Effector CD8-positive, alpha-beta T cell (primary cell): ENCODE measurements around the gene NBPF9.
"Not testable (repeated sequence)": the region's sequence is repeated elsewhere in the genome, so short reads cannot be mapped to it uniquely, and the experiment has no call there.

ENCODE experiments used
- DNase-seq: peaks from one replicate; lab custom pipeline; 2025; lab: John Stamatoyannopoulos, UW
- total RNA-seq, 4 experiments: gene quantifications; one replicate each; lab custom pipeline; 2026; lab: John Stamatoyannopoulos, UW

NBPF9 gene, protein sequence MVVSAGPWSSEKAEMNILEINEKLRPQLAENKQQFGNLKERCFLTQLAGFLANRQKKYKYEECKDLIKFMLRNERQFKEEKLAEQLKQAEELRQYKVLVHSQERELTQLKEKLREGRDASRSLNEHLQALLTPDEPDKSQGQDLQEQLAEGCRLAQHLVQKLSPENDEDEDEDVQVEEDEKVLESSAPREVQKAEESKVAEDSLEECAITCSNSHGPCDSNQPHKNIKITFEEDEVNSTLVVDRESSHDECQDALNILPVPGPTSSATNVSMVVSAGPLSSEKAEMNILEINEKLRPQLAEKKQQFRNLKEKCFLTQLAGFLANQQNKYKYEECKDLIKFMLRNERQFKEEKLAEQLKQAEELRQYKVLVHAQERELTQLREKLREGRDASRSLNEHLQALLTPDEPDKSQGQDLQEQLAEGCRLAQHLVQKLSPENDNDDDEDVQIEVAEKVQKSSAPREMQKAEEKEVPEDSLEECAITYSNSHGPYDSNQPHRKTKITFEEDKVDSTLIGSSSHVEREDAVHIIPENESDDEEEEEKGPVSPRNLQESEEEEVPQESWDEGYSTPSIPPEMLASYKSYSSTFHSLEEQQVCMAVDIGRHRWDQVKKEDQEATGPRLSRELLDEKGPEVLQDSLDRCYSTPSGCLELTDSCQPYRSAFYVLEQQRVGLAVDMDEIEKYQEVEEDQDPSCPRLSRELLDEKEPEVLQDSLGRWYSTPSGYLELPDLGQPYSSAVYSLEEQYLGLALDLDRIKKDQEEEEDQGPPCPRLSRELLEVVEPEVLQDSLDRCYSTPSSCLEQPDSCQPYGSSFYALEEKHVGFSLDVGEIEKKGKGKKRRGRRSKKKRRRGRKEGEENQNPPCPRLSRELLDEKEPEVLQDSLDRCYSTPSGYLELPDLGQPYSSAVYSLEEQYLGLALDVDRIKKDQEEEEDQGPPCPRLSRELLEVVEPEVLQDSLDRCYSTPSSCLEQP (N-terminal part only)
- 11.2 to 80.2 (median 15.8) reads per million in 4 experiments for total RNA-seq

DNA sequence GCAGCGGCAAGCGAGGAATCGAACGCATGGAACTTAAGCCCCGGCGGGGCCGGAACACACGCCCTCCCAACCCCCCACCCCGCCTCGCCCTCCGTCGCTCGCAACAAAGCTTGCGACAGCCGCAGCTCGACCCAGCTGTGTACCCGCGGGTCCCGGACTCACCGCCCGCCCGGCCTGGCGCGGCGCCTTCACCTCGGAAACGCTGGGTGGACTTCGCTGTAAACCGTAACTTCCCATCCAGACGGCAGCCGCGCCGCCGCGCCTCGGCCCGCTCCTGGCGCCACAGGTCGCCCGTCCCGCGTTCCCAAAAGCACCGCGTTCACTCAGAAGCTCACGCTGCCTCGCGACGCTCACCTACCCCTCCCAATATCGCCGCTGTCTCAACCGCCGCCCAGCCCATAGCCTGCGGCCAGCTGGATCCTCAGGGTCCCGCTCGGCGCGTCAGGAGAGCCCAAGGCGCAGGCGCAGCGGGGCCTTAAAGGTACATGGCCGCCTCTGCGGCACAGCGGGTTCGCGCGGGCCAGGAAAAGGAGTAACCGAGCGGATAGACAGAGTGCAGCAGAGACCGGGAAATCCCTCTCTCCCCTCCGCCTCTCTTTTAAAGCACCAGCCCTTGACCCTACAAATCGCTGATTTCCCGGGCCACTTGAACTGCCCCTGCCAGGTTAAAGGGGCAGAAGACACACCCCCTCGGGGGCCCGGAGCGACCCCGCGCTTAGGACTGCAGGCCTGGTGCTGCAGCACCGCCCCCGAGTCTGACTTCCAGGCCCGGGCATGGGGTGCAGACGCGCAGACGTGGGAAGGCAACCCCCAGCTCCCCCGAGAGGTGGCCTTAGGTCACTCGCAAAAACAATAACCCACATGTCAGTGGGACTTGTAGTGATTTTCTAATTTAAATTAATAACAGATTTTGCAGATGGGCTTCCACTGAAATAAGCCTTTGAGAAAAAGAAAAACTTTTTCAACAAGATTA lies at the start of gene NBPF9:
Gene NBPF9 (minus strand): TSS at position 443 of the 973 bp plus-strand sequence. CDS start 21,412 bp downstream, outside the sequence.
- DNase-seq = peak; percentile 3

DNA sequence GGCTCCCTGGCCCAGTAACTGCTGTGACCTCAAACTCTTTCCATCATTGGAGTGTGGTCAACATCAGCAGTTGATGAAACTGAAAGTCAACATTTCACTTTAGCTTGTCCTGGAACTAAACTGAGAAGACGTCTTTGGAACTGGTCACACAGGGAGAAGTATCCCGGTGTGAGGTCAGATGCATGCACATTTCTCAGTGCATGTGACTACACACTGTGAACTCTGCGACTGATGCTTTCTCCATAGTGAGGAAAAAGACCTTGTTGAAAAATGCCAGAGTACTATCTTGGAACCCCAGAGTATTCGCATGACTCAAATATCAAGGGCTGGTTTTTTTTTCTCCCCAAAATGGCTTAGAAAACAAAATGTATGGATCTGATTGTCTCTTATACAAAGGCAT lies 46.6 kb upstream of the NBPF9 start:
- DNase-seq = not testable (repeated sequence)

DNA sequence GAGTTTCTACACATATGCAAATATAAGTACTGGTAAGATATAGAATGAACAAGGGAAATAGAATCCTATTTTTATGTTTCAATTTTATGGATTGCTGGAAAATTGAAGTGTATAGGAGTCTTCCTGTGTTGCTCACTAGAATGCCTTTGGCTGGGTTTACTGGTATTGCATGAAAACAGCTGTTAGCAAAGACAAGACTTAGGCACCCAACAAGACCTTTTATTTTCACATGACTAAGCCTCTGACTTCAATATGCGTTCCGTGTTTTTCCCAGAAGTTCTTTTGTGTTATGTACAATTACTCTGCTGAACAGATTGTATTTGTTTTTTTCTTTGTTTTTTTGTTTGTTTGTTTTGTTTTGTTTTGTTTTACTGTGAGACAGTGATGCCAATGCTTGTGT lies 34.2 kb upstream of the NBPF9 start:
- not testable (repeated sequence) for DNase-seq

DNA sequence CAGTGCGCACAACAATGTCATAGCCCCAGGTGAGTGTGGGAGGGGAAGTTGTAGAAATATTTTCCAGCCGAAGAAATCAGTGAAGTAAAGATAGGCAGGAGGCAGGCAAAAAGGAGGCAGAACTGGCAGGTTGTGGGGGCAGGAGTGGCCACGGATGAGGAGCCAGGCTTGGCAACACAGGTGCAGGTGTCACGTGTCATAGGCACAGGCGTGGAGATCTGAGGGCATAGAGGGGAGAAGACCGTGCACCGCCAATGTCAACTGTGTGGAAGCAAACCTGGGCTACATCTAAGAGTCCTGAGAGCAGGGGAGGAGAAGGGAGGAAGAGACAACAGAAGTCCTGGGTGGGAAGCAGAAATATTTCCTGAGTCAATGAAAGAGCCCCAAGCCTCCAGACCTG lies 27.6 kb upstream of the NBPF9 start:
- not testable (repeated sequence) for DNase-seq

DNA sequence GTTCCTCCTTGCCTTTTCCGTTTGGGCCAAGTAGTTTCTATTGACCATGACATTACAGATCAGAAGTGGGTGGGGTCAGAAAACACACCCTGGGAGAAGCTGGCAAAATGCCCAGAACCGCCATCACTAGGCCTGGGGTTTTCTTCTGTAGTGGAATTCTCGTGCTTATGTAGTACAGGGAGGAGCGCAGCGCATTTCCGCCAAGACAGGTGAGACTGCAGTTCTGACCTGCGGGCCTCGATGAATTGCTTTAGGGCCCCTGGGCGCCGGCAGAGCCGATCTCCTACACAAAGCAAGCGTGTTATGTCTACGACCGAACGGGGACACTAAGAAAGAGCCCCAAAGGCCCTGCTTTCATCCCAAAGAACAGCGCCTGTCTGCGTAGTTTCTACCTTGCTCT lies 25.9 kb upstream of the NBPF9 start:
- not testable (repeated sequence) for DNase-seq

DNA sequence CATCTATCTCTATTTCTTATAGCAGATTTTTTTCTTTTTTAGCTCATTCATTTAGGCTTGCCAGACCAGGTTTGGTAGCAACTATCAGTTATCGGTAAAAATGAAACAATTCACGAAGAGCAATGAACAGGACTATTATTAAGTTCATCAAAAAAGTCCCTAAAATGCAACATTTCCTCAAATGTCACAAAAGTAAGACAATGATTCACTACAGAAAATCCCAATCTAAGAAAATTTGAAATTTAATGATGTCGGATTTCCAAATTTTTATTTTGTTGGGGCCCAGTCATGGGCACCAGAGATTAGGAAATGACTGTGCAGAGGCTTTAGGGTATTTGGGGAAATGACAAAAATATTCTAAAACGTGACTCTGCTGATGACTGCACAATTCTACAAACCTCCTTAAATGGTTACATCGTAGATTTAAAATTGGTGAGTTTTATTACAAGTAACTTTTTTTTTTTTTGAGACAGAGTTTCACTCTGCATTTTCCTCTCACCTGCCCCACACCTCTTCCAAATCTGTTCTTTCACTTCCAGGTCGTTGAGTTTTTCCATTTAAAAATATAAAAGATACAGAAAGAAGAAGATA lies 23.3 kb upstream of the NBPF9 start:
- not testable (repeated sequence) for DNase-seq

DNA sequence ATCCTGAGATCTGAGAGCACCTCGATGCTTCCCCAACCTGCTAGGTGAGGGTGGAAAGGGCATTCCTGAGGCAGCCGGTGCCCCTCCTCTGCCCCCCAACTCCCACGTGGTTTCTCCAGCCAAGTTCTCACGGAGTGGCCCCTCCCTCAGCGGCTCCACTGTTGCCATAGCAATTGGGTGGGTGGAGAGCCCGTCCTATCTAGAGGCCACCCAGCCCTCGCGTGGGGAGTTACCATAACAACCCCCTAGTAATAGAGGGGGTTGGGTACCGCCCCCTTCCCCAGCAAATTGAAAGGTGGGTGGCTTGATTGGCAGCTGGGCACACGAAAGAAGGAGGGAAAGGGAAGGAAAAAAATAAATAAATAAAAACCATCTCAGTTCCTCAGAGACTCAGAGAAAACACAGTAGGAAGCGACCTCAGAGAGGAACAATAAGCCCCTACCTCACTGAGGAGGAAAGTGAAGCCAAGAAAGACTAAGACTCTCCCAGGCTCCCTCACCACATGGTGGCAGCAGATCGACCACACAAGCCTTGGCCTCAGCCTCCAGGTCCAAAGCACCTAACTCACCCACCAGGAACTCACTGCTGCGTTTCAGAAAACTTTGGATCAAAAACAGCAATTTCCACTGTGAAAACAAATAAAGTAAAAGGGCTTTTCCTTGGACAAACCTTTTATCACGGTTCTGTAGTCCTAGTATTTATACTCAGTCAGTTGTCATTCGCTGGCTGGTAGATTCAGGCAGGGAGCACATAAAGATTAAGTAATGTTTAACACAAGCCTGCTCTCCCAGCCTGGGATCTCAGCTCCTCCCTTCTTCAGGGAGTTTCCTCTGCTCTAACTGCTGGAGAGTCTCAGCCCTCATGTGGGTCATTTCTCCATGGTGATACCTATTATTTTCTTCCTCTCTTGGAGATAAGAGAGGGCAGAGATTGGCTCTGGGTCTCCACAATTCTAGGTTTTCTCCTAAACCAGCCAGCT lies 20.9 kb upstream of the NBPF9 start:
- not testable (repeated sequence) for DNase-seq

DNA sequence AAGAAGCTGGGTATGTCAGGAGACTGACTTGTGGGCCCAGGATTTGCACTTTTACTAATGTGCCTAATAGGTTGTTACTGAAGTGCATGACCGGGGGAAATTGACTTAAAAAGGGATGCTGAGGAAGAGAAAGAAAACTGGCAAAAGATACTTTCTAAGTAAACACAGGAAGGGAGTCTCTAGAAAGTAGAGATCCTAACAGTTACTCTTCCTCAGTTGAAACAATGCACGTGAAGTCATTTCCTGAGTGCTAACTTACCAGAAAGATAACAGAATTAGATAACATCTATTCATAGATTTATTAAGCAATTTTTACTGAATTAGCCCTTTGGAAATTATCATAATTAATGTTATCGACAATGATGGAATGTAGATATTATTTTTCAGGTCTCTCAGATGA lies 9.5 kb upstream of the NBPF9 start:
- not testable (repeated sequence) for DNase-seq

DNA sequence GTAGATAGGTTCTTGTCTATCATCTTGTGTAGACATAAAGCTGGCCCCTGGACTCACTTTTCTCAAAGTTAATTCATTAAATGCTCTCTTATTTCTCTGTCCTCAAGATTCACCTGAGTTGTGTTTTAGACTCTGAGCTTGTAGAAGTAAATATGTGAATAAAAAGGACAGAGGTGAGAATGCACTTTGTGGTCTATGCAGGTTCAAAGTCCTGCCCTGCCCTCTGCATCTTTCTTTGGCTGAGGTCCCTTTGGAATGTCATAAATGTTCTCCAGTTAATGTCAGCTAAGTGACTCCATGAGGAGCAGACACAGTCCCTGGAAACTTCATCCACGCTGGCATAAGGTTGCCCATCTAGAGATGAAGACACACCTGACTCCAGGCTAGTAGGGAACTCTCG lies 7.0 kb upstream of the NBPF9 start:
- not testable (repeated sequence) for DNase-seq

DNA sequence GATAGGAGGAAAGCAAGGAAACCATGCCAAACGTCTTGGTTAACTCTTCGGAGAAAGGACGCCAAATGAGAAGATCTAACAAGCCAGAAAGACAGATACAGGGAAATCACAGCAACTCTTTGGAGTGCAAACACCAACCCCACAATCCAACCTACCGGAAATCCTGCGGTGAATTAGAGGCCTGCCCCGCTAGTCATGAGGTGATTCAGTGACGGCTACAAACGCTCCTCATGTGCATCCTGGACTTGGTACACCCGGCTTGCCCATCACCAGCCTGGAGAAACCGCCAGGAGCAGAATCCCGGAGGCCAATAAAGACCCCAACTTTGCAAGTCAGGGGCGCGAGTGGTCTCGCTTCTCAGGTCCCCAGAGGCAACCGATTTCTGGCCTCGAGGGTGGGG lies 777 bp downstream of the NBPF9 start:
- not testable (repeated sequence) for DNase-seq

DNA sequence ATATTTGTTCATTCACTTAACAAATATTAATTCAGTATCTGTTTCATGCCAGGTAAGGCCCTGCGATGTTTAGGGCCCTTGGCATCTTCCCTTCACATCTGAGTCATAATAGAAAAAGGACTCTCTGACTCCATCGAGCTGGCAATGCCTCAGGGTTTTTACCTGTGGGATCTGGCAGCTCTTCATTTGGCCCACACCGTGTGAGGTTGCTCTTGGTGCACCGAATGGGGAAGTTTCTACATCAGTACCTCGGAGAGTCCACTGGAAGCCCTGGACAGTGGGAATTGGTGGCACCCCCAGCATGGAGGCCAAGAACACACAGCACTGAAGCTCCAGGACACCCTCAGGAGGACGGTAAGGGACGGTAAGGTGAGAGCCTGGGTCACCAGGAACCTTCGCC lies 5.1 kb downstream of the NBPF9 start:
- DNase-seq = not testable (repeated sequence)

DNA sequence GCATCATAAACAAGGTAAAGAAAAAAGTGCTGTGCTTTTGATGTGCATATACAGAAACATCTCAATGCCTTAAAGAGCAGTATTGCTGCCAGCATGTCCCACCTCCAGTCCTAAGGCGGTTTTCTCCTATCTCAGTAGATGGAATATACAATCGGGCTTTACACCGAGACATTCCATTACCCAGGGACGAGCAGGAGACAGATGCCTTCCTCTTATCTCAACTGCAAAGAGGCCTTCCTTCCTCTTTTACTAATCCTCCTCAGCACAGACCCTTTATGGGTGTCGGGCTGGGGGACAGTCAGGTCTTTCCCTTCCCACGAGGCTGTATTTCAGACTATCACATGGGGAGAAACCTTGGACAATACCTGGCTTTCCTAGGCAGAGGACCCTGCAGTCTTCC lies 10.2 kb downstream of the NBPF9 start:
- not testable (repeated sequence) for DNase-seq

DNA sequence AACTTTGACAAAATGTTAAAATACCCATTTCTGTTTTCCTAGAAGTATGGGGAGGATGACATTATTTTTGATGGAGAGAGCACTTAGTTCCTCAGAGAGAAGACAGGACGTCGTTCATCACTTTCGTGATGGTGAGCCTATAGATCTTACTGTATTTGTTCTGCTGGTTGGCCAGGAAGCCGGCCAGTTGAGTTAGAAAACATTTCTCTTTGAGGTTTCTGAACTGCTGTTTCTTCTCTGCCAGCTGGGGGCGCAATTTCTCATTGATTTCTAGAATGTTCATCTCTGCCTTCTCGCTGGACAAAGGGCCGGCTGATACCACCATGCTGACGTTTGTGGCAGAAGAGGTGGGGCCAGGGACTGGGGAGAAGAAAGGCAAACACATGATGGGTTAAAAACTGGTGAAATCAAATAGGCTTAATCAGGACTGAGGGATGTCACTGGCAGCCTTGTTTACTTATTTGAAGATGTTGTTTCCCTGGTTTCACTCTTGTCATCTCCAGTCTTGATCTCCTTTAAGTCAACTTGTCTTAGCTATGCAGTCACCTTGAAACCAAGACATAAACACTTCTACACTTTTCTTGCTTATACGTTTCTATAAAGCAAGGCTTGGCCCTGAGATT lies 27.7 kb downstream of the NBPF9 start:
- not testable (repeated sequence) for DNase-seq

DNA sequence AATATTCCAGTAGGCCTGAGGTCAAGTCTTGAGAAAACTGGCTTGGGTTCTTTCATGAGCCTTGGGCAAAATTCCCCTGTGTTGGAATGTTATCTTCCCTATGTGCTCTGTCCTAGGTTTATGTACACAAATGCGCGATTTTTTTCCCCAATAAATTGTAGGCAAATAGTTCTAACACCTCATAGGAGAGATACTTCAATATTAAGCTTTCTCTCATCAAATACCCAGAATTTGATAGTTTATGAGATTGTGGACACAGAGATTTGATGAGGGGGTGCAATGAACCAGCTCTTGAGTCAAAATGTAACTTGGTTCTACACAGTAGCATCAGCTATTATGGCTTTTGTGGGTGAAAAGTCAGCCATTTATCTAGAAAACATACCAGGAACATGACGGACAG lies 38.7 kb downstream of the NBPF9 start:
- DNase-seq = not testable (repeated sequence)

DNA sequence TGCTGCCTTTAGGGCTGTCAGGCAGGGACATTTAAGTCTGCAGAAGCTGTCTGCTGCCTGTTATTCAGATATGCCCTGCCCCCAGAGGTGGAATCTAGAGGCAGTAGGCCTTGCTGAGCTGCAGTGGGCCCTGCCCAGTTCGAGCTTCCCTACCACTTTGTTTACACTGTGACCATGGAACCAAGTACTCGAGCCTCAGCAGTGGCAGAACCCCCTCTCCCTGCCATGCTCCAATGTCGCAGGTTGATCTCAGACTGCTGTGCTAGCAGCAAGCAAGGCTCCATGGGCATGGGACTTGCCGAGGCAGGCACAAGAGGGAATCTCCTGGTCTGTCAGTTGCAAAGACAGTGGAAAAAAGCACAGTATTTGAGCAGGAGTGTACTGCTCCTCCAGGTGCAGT lies 60.3 kb downstream of the NBPF9 start:
- DNase-seq = not testable (repeated sequence)

DNA sequence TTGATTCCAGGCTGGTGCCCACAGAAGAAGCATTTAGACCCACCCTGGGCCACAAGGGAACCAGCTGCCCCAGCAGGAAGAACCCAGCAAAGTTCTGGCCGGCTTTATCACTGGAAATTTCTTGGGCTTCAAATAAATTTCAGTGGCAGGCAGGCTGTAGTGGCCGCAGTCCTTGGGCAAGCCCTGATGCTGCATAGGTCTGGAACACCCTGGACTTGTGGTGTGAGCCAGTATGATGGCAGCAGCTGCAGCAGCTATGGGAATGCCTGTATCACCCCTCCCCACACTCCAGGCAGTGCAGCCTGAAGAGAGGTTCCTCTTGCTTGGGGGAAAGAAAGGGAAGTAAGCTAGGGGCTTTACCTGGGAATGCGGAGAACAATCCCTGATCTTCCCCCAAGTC lies 69.4 kb downstream of the NBPF9 start:
- not testable (repeated sequence) for DNase-seq

DNA sequence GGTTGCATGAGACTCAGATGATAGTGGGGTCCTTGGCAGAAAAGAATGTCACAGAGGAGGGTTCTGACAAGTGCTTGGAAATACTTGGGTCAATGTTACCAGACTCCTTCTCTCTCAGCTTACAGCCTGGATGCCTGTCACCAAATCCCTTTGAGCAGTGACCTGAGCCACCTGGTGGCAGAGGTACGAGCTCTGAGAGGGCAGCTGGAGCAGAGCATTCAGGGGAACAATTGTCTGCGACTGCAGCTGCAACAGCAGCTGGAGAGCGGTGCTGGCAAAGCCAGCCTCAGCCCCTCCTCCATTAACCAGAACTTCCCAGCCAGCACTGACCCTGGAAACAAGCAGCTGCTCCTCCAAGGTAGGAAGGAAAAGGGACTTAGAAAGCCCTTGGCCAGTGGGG lies 79.0 kb downstream of the NBPF9 start:
- DNase-seq = not testable (repeated sequence)

DNA sequence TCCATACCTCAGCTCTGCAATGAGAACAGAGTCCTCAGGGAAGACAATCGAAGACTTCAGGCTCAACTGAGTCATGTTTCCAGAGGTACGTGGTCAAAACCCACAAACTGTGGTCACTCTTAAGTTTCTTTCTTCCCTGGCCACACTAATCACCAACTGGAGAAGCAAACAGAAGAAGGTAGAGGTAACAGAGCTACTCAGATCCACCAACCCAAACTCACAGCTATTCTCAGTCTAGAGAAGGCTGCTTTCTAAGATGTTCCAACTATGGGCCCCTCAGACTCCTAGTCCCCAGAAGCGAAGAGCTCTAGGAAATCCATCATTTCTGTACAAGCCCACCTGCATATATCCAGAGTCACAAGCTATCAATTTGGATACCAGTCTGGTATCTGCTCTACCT lies 84.8 kb downstream of the NBPF9 start:
- DNase-seq = not testable (repeated sequence)

DNA sequence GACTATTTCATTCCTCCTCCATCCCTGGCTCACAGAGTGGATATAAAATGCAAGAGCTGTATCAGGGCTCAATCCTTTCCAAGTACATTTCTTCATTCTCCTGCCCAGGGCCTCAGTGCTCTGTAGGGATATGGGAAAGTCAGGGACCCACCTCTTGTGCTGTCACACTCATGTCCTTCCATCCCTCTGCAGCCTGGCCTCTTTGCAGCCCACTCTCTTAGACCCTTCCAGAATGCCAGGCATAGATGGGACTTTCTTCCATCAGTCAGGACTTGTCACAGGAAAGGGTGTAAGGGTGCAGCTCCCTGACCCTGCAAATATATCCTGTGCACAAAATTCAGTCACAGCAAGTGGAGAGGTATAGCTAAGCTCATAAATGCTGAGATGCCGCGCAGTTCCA lies 86.7 kb downstream of the NBPF9 start:
- not testable (repeated sequence) for DNase-seq
